Retinal pigment epithelial cell (primary cell): ENCODE measurements around the gene NKX1-2.

Experiments used
- DNase-seq: peaks from one replicate; pipeline ENCODE4 v3.0.0-alpha.2; 2010; ENCODE audit warnings: low read depth
- H3K4me3 ChIP-seq: 2 replicates; pipeline ENCODE4 v1.5.1; 2011; ENCODE audit warnings: mild to moderate bottlenecking, low read length, control low read depth, moderate library complexity
- TF ChIP-seq, protein P1 (sequence below): conservative IDR thresholded peaks from 2 replicates; pipeline ENCODE4 v1.5.1; 2011; ENCODE audit warnings: low read depth, low read length, control low read depth, inconsistent platforms

NKX1-2 gene

DNA sequence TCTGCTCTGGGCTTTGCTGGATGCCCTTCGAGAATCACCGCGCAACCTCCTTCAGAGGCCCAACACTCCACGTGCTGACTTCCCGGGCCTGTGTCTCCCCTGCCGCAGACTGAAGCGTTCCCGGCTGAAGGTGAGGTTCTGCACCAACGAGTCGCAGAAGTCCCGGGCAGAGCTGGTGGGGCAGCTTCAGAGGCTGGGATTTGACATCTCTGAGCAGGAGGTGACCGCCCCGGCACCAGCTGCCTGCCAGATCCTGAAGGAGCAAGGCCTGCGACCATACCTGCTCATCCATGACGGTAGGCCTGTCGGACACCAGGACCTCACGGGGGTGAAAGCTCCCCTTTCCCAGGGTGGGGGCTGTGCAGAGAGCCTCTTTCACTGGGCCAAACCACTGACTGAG, 34.2 kb upstream of the NKX1-2 start:
- TF ChIP-seq, protein P1, sequence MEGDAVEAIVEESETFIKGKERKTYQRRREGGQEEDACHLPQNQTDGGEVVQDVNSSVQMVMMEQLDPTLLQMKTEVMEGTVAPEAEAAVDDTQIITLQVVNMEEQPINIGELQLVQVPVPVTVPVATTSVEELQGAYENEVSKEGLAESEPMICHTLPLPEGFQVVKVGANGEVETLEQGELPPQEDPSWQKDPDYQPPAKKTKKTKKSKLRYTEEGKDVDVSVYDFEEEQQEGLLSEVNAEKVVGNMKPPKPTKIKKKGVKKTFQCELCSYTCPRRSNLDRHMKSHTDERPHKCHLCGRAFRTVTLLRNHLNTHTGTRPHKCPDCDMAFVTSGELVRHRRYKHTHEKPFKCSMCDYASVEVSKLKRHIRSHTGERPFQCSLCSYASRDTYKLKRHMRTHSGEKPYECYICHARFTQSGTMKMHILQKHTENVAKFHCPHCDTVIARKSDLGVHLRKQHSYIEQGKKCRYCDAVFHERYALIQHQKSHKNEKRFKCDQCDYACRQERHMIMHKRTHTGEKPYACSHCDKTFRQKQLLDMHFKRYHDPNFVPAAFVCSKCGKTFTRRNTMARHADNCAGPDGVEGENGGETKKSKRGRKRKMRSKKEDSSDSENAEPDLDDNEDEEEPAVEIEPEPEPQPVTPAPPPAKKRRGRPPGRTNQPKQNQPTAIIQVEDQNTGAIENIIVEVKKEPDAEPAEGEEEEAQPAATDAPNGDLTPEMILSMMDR: no peak
- no peak overlapping the region for H3K4me3 ChIP-seq
- no peak for DNase-seq

DNA sequence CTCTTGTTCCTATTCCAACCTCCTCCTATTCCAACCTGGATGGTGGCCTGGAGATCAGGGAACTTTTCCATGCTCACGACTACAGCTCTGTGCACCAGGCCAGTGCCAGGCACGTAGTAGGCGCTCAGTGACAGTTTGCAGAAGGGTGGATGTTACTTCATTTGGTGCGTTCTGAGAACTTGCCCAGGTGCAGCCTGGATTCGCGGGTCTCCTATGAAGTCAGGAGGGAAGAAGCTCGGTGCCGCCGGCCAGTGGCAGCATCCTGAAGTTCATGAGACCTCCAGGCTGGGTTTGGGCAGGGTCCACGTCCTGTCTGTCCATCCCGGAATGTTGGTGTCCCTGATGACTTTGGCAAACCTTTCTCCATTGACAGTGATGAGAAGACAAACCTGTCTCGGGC, 33.0 kb upstream of the NKX1-2 start:
- DNase-seq: no peak
- TF ChIP-seq, protein P1: no peak
- H3K4me3 ChIP-seq: no peak overlapping the region

DNA sequence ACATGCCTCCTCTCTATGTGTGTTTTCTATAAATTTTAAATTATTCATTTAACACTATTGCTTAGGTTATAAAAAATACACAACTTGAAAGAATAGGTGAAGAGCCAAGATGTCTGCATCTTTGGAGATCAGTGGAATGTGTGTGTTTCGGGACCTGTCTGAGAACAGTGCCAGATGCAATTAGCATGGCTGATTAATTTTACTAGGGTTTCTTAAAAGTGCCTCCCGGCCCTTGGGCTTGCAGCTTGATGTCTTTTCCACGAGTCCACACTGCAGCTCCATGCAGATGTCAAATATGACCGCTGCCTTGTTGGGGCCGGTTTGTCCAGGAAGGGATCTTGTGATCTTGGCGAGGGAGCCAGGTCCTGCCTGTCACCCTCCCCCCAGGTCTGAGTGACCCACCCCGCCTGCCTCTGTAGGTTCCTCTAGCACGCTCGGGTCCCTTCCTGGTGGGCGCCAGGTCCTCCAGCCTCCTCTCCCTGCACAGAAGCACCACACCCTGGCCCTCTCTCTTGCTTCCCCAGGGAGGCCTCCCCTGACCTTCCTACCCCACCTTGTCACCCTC, 32.5 kb upstream of the NKX1-2 start:
- TF ChIP-seq, protein P1: no peak
- H3K4me3 ChIP-seq: no peak overlapping the region
- no peak for DNase-seq

DNA sequence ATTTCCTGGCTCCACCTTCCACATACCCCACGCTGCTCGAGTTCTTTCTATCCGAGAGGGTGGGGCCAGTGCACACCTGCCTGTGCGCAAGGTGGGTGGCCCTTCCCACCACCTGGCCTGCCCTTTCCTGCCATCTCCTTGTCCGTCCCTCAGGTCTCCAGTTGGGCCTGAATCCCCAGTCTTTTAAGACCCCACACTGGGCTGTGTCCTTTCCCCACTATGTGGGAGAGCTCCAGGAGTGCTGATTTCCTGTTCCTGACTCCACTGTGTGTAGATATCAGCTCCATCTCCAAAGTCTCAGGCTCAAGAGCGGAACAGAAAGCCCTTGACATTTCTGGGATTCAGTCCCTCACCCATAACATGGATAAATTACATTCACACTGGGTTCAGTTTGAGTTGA, 31.9 kb upstream of the NKX1-2 start:
- TF ChIP-seq, protein P1: no peak
- H3K4me3 ChIP-seq: no peak overlapping the region
- DNase-seq: no peak

DNA sequence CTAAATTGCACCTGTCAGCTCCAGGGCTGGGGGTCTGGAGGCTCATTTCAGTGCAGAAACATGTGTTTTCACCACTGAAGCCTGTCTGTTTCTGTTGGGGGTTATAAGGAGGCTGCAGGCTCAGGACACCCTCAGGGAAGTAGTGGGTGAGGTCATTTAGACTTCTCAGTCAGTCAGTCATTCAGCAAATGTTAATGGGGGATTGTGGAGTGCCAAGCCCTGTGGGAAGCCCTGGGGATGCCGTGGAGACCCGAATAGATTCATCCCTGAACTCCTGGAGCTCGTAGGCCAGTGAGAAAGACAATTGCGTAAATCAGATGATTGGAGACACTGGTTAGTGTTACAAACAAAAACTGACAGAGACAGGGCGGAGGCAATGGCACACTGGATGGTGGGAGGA, 31.0 kb upstream of the NKX1-2 start:
- TF ChIP-seq, protein P1: no peak
- H3K4me3 ChIP-seq: no peak overlapping the region
- no peak for DNase-seq

DNA sequence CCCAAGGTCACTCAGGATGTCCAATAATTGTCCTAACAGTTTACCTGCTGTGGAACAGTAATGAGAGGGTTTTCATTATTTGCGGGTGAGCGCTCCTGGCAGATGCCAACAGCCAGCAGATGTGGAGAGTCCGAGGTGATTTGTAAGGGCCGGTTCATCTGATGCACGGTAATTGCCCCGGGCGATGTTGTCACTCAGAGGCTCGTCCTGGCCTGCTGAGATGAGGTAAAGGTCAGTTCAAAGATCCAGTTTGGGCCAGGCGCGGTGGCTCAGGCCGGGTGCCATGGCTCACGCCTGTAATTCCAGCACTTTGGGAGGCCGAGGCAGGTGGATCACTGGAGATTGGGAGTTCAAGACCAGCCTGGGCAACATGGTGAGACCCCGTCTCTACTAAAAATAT, 28.7 kb upstream of the NKX1-2 start:
- H3K4me3 ChIP-seq: no peak overlapping the region
- no peak for DNase-seq
- TF ChIP-seq, protein P1: no peak

DNA sequence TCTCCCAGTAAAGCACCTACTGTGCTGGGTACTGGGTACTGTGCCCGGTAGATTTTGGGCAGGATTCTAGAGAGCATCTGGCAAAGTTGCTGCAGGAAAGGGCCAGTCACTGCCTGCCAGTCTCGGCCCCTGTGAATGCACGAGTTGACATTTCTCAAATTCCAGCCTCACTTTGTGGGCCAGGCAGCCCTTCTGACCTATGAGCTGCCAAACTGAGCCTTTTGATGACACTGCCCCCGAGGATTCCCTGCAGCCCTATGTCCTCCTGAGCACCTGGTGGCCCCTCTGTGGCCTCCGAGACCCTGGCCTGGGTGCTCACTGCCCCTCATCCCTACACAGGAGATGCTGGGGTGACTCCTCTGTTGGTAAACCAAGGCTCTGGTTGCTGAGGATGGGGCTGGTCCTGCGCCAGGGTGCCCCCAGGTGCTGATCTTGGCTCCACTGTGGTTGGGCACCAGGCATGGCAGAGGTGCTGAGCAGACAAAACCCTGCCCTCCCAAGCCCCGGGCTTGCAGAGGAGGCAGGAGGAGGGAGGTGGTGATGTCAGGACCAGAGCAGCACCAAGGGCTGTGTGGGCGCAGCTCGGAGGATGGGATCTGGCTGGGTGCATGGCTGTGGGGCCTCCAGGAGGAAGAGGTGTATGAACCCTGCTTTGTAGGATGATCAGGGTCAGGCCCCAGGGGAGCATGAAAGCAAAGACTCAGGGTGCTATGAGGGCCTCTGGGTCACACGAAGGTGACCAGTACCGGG, 28.0 kb upstream of the NKX1-2 start:
- peak; percentile 8 for DNase-seq
- TF ChIP-seq, protein P1: no peak
- no peak overlapping the region for H3K4me3 ChIP-seq
